ENCODE data around the gene CLUH.
"Not testable (repeated sequence)": the region's sequence is repeated elsewhere in the genome, so short reads cannot be mapped to it uniquely, and the experiment has no call there.

The CLUH gene

DNA sequence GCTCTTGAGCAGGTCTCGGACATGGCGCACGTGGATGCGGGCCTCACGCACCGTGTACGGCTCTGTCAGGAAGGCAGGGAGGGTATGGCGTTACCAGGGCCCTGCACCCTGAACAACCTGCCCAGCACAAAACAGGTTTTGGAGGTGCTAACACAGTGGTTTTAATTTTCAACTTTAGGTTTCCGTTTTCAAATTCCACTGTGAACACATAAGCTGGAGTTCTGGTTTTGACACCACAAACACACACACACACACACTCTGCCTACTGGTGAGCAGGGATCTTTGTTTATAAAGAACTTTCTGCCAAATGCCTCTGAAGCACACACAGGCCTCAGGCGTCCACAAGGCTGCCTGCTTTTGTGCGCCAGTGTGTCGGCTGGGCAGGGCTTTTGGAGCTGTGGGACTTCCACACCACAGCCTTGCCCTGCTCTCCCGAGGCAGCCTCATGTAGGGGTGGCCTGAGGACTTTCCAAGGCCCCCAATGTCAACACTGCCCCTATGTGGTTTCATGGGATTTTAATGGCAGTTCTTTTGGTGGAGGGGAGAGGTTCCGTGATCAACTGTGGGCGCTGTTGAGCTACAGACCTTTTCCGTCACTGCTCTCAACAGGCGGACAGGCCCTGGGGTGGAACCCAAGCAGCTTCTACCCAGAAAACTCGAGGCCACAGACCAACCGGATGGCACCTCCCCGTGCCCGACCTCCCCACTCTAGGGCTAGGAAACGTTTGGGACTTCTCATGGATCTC is 9.4 kb downstream of the CLUH start:
- Histone ChIP-seq H3K9me3 (ENCODE audit: control insufficient read depth, low read length) (no peaks in the 10 kb centered on the region), H3K27me3 (replicated peaks; ENCODE audit: control insufficient read depth, insufficient read depth, low read length, poor library complexity, severe bottlenecking) (no peaks in the 10 kb centered on the region), H3K36me3 (ENCODE audit: control insufficient read depth, insufficient read depth, low read length) (peaks cover 65% of the 10 kb centered on the region), H3K4me1 (ENCODE audit: control insufficient read depth, insufficient read depth, low read length, poor library complexity, severe bottlenecking) (no peaks in the 10 kb centered on the region), H3K27ac (ENCODE audit: insufficient read depth, low read length, poor library complexity, severe bottlenecking) (no peak overlapping the region), H3K4me3 (ENCODE audit: insufficient read depth, low read depth, low read length, poor library complexity, severe bottlenecking) (no peak overlapping the region)
- DNase-seq, result no peak

DNA sequence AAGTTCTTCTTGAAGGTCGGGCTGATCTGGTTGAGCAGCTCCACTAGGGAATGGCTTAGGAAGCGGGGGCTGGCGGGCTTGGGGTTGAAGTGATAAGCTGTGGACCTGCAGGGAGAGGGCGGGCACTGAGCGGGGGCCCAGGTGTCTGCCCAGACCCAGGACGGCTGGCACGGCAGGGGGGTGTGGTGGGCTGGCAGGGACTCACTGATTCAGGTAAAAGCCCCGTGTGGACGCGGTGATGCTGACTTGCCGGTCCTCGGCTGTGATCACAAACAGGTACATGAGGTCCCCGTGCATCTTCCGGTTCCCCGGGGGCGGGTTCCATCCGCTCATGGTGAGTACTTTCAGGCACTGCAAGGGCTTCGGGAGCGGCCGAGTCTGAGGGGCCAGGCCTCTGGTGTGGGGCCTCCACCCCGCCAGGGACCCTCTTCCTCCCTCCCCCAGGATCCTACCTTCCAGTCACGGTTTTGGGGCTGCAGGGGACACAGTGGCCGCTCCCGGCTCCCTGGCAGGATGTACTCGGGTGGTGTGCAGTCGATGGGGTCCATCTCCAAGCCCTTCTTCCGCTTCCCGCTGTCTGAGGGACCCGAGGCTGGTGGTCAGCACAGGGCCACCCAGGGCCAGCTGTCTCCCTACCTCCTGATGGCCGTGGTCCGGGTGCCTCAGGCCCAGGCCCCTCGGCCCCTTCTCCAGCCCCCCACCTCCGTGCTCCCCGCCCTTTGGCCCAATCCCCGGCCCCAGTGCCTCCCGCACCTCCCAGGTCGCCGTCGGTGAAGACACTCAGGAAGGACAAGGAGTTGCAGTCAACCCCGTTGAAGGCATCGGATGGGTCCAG is 10.2 kb downstream of the CLUH start:
- H3K9me3 ChIP-seq (ENCODE audit: control insufficient read depth, low read length), result no peaks in the 10 kb centered on the region
- H3K27me3 ChIP-seq (replicated peaks; ENCODE audit: control insufficient read depth, insufficient read depth, low read length, poor library complexity, severe bottlenecking), result no peaks in the 10 kb centered on the region
- DNase-seq, result no peak
- H3K36me3 ChIP-seq (ENCODE audit: control insufficient read depth, insufficient read depth, low read length), result peaks cover 70% of the 10 kb centered on the region
- no peak overlapping the region for H3K4me3 ChIP-seq (ENCODE audit: insufficient read depth, low read depth, low read length, poor library complexity, severe bottlenecking)
- H3K4me1 ChIP-seq (ENCODE audit: control insufficient read depth, insufficient read depth, low read length, poor library complexity, severe bottlenecking), result no peaks in the 10 kb centered on the region
- no peak overlapping the region for H3K27ac ChIP-seq (ENCODE audit: insufficient read depth, low read length, poor library complexity, severe bottlenecking)

DNA sequence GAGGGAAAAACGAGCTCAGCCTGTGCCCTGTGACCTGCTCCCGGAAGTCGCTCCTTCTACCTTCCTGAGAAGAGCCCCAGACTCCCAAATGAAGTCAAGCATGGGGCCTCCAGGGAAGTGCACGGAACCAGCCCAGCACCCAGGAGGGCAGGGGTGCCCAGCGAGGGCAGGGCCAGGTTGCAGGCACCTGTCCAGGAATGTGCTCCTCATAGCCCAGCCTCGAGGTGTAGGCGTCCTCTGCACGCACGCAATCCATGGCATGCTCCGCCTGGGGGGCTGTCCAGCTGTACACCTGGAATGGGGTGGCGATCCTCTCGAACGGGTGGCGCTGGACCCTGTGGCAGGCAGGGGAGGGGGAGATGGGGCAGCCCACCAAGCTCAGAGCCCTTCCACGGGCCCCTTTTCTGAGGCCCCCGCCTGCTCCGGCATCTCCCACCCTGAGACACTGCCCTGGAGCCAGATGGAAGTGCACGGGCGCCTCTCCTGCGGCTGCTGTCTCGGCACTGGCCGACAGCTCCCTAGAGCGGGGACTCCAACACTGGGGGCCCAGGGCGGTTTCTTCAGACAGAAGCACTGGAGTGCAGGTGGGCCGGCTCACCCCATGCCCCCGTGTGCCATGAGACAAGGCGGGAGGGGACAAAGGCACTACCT is 10.9 kb downstream of the CLUH start:
- no peak overlapping the region for H3K4me3 ChIP-seq (ENCODE audit: insufficient read depth, low read depth, low read length, poor library complexity, severe bottlenecking)
- peaks cover 76% of the 10 kb centered on the region for H3K36me3 ChIP-seq (ENCODE audit: control insufficient read depth, insufficient read depth, low read length)
- H3K27ac ChIP-seq (ENCODE audit: insufficient read depth, low read length, poor library complexity, severe bottlenecking), result no peak overlapping the region
- H3K9me3 ChIP-seq (ENCODE audit: control insufficient read depth, low read length), result no peaks in the 10 kb centered on the region
- no peak for DNase-seq
- H3K27me3 ChIP-seq (replicated peaks; ENCODE audit: control insufficient read depth, insufficient read depth, low read length, poor library complexity, severe bottlenecking), result no peaks in the 10 kb centered on the region
- H3K4me1 ChIP-seq (ENCODE audit: control insufficient read depth, insufficient read depth, low read length, poor library complexity, severe bottlenecking), result no peaks in the 10 kb centered on the region

DNA sequence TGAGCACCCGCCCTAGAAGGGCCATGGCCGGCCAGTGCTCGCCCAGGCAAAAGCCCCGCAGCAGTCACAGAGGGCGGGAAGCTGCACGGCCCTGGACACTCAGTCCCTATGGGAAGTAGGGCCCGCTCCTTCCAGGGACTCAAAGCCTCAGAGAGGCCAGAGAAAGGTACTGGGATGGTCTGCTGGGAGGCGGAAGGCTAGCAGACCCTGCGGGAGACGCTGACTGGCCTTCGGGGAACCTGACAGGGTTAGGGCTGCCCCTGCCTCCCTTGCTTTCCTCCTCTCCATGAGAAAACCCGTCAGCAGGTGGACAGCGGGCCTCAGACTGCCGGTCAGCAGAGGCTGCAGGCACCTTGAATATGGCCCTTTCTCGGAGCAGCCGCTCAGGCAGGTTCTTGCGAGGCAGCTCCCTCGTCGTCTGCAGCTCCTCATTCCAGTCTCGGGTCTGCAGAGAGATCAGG is 11.5 kb downstream of the CLUH start:
- no peaks in the 10 kb centered on the region for H3K9me3 ChIP-seq (ENCODE audit: control insufficient read depth, low read length)
- peaks cover 82% of the 10 kb centered on the region for H3K36me3 ChIP-seq (ENCODE audit: control insufficient read depth, insufficient read depth, low read length)
- no peak for DNase-seq
- no peaks in the 10 kb centered on the region for H3K27me3 ChIP-seq (replicated peaks; ENCODE audit: control insufficient read depth, insufficient read depth, low read length, poor library complexity, severe bottlenecking)
- H3K27ac ChIP-seq (ENCODE audit: insufficient read depth, low read length, poor library complexity, severe bottlenecking), result no peak overlapping the region
- H3K4me3 ChIP-seq (ENCODE audit: insufficient read depth, low read depth, low read length, poor library complexity, severe bottlenecking), result no peak overlapping the region
- H3K4me1 ChIP-seq (ENCODE audit: control insufficient read depth, insufficient read depth, low read length, poor library complexity, severe bottlenecking), result no peaks in the 10 kb centered on the region

DNA sequence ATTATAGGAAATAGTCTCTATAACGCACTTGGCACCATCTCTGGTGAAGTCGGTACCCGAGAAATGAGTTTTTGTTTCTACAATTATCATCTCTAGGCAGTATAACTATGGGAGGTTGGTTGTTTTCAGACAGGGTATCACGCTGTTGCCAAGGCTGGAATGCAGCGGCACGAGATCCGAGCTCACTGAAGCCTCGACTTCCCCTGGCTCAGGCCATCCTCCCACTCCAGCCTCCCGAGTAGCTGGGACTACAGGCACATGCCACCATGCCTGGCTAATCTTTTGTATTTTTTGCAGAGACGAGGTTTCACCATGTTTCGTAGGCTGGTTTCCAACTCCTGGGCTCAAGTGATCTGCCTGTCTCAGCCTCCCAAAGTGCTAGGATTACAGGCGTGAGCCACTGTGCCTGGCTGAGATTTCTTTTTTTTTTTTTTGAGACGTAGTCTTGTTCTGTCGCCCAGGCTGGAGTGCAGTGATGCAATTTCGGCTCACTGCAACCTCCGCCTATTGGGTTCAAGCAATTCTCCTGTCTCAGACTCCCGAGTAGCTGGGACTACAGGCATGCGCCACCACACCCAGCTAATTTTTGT is 12.3 kb downstream of the CLUH start:
- not testable (repeated sequence) for H3K27ac ChIP-seq (ENCODE audit: insufficient read depth, low read length, poor library complexity, severe bottlenecking); H3K27me3 ChIP-seq (replicated peaks; ENCODE audit: control insufficient read depth, insufficient read depth, low read length, poor library complexity, severe bottlenecking); H3K9me3 ChIP-seq (ENCODE audit: control insufficient read depth, low read length); DNase-seq; H3K4me1 ChIP-seq (ENCODE audit: control insufficient read depth, insufficient read depth, low read length, poor library complexity, severe bottlenecking); H3K4me3 ChIP-seq (ENCODE audit: insufficient read depth, low read depth, low read length, poor library complexity, severe bottlenecking)
- peaks cover 79% of the 10 kb centered on the region for H3K36me3 ChIP-seq (ENCODE audit: control insufficient read depth, insufficient read depth, low read length)

DNA sequence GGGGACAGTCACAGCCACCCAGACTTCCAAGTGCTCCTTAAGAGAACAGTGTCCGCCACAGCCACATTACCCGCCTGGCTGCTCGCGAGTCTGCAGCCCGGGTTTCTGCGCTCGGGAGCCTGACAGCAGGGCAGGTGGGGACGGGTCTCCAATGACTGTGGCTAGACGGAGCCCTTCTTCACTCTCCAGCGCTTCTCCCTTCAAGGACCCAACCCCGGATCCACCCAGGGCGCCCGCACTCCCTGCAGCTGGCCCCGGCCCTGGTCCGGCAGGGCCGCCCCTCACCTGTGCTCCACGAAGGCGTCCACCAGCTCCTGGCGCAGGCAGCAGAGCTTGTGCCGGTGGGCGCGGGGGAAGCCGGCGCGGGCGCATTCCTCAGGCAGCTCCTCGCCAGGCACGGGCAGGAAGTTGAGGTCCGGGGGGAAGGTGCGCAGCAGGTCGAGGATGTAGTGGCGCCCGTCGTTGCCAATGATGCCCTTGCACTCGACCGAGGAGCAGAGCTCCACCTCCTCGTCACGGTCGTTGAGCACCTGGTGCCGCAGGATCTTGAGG is 13.9 kb downstream of the CLUH start:
- Histone ChIP-seq H3K4me1 (ENCODE audit: control insufficient read depth, insufficient read depth, low read length, poor library complexity, severe bottlenecking) (no peaks in the 10 kb centered on the region), H3K27me3 (replicated peaks; ENCODE audit: control insufficient read depth, insufficient read depth, low read length, poor library complexity, severe bottlenecking) (no peaks in the 10 kb centered on the region), H3K36me3 (ENCODE audit: control insufficient read depth, insufficient read depth, low read length) (peaks cover 70% of the 10 kb centered on the region), H3K27ac (ENCODE audit: insufficient read depth, low read length, poor library complexity, severe bottlenecking) (no peak overlapping the region), H3K4me3 (ENCODE audit: insufficient read depth, low read depth, low read length, poor library complexity, severe bottlenecking) (no peak overlapping the region), H3K9me3 (ENCODE audit: control insufficient read depth, low read length) (no peaks in the 10 kb centered on the region)
- DNase-seq, result no peak

DNA sequence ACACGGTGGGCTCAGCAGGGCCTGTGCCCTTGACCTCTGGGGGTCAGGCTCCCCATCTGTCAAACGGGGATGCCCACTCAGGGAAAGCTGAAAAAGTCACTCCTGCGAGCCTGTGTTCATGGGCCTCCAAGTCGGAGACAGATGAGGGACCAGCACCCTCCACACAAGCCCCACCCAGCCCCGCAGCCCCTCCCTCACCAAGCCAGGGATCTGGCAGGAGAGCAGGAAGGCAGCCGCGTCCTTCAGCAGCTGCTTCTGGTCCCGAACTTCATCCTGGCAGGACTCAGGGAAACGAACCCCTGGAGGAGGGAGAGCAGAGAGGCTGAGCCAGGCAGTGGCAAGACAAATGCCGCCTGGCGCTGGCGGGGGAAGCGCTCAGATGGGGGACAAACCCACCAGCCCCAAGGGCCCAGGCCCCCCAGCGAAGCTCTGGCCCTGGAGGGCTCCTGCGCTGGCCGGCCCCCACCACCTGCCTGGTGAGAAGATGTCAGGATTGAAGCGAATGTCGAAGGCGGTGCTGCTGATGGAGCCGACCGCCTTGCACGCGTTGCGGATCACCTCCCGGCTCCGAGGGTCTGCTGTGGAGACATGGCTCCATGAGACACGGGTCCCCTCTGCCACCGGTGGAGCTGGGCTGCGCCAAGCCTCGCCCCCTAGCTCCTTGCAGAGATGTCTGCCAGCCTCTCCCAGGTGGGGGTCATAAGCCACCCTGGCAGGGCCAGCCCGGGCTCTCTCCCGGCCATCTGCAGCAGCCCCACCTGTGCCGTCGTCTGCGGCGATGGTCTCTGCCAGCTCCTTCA is 15.4 kb downstream of the CLUH start:
- no peaks in the 10 kb centered on the region for H3K4me1 ChIP-seq (ENCODE audit: control insufficient read depth, insufficient read depth, low read length, poor library complexity, severe bottlenecking)
- H3K36me3 ChIP-seq (ENCODE audit: control insufficient read depth, insufficient read depth, low read length), result peaks cover 62% of the 10 kb centered on the region

DNA sequence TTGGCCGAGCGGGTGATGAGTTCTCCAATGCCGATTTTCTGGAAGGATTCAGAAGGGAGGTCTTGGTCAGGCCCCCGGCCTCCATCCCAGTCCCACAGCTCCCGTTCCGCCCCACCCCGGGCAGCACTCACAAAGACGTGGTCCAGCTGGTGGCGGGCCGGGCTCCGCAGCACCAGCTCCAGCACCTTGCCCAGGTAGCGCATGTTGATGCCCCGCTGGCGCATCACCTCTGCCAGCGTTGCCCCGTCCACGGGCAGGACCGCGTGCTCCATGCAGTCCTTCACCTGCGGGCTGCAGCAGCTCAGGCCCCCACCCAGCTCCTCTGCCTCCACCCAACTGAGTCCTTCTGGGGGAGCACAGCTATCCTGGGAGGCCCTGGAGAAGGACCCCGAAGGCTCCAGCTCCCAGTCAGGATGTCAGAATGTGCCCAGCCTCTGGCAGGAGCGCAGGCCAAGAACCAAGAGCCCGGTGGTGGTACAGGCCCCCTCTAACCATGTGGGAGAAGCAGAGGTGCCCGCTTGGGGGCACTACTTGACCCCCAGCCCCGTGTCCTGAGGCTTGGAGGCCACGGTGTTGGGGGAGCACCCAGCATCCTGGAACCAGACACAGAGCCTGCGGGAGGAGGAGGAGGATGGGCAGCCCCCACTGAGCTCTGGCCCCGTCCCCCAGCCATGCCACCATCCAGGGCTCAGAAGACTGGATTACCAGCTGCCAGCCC is 16.2 kb downstream of the CLUH start:
- H3K9me3 ChIP-seq (ENCODE audit: control insufficient read depth, low read length), result no peaks in the 10 kb centered on the region
- no peaks in the 10 kb centered on the region for H3K4me1 ChIP-seq (ENCODE audit: control insufficient read depth, insufficient read depth, low read length, poor library complexity, severe bottlenecking)
- no peak overlapping the region for H3K27ac ChIP-seq (ENCODE audit: insufficient read depth, low read length, poor library complexity, severe bottlenecking)
- no peaks in the 10 kb centered on the region for H3K27me3 ChIP-seq (replicated peaks; ENCODE audit: control insufficient read depth, insufficient read depth, low read length, poor library complexity, severe bottlenecking)
- peaks cover 60% of the 10 kb centered on the region for H3K36me3 ChIP-seq (ENCODE audit: control insufficient read depth, insufficient read depth, low read length)
- H3K4me3 ChIP-seq (ENCODE audit: insufficient read depth, low read depth, low read length, poor library complexity, severe bottlenecking), result no peak overlapping the region
- no peak for DNase-seq

More for the DNA sequence above, 15.4 kb downstream of the CLUH start:
- Histone ChIP-seq H3K27me3 (replicated peaks; ENCODE audit: control insufficient read depth, insufficient read depth, low read length, poor library complexity, severe bottlenecking) (no peaks in the 10 kb centered on the region), H3K27ac (ENCODE audit: insufficient read depth, low read length, poor library complexity, severe bottlenecking) (no peak overlapping the region), H3K4me3 (ENCODE audit: insufficient read depth, low read depth, low read length, poor library complexity, severe bottlenecking) (no peak overlapping the region), H3K9me3 (ENCODE audit: control insufficient read depth, low read length) (no peaks in the 10 kb centered on the region)
- no peak for DNase-seq
